Naive thymus-derived CD4-positive, alpha-beta T cell (primary cell): ENCODE data around the gene ZNF253. TPM values are rescaled to one million over a fixed set of nuclear protein-coding genes. Genes with fewer than 3 reads are reported as not detected.
A peak's percentile ranks its signal among the peaks of the same experiment; 100 is the strongest.

Experiments
- ATAC-seq: fragments of 150-1000 bp; cut with Tn5 transposase; 2 replicates; pipeline ENCODE4 v1.10.0; 2021; ENCODE audit warnings: mild to moderate bottlenecking, moderate library complexity
- CTCF ChIA-PET: fragments of 350-600 bp; sonication (Branson Sonifier 250); formaldehyde crosslinking; loops from one replicate; lab custom pipeline; 2021; ENCODE audit warnings: antibody characterized with exemption; lab: Charles Lee
- POLR2A ChIA-PET: fragments of 350-600 bp; sonication (Branson Sonifier 250); formaldehyde crosslinking; loops from one replicate; lab custom pipeline; 2021; ENCODE audit warnings: antibody characterized with exemption, inconsistent platforms; lab: Charles Lee
- DNase-seq, 9 donors: peaks; one replicate each; pipeline versions ENCODE4 v3.0.0 to v3.0.0-alpha.2; 2020 to 2022; ENCODE audit warnings: mixed read lengths in 1 of 9
- H3K27ac ChIP-seq: one replicate; pipeline ENCODE4 v1.7.0; 2013; ENCODE audit warnings: mild to moderate bottlenecking, low read depth, low read length, moderate library complexity
- H3K27me3 ChIP-seq, 2 donors: one replicate each; pipeline ENCODE4 v1.7.0; 2013; ENCODE audit warnings: low read length in 2 of 2, mild to moderate bottlenecking in 2 of 2, moderate library complexity in 2 of 2; ENCODE audit not compliant: control insufficient read depth in 2 of 2, insufficient read depth in 2 of 2
- H3K36me3 ChIP-seq, 3 experiments: 1 replicate in 2 of 3; 2 replicates in 1 of 3; pipeline ENCODE4 v1.7.0; 2013; ENCODE audit warnings: low read length in 3 of 3, mild to moderate bottlenecking in 3 of 3, moderate library complexity in 1 of 3; ENCODE audit not compliant: insufficient read depth in 3 of 3, control insufficient read depth in 2 of 3
- H3K4me1 ChIP-seq, 2 donors: one replicate each; pipeline ENCODE4 v1.7.0; 2013; ENCODE audit warnings: low read length in 2 of 2, mild to moderate bottlenecking in 2 of 2, moderate library complexity in 1 of 2; ENCODE audit not compliant: control insufficient read depth in 2 of 2, insufficient read depth in 2 of 2
- H3K4me3 ChIP-seq: 2 replicates; pipeline ENCODE4 v1.7.0; 2013; ENCODE audit warnings: mild to moderate bottlenecking, low read length
- H3K9me3 ChIP-seq, 3 experiments: 1 replicate in 2 of 3; 2 replicates in 1 of 3; pipeline ENCODE4 v1.7.0; 2013; ENCODE audit warnings: low read length in 3 of 3; ENCODE audit not compliant: control insufficient read depth in 2 of 3
- H3K27ac Mint-ChIP-seq, 9 donors: one replicate each; pipeline ENCODE4 v1.8.0; 2020 to 2022; ENCODE audit warnings: mixed read lengths in 9 of 9, mild to moderate bottlenecking in 8 of 9, moderate library complexity in 5 of 9, inconsistent platforms in 2 of 9
- H3K27me3 Mint-ChIP-seq, 5 donors: one replicate each; pipeline ENCODE4 v1.8.0; 2021 to 2022; ENCODE audit warnings: mixed read lengths in 5 of 5, mild to moderate bottlenecking in 1 of 5
- H3K36me3 Mint-ChIP-seq, 5 donors: one replicate each; pipeline ENCODE4 v1.8.0; 2020 to 2022; ENCODE audit warnings: mixed read lengths in 5 of 5, mild to moderate bottlenecking in 3 of 5, inconsistent platforms in 1 of 5
- H3K4me1 Mint-ChIP-seq, 7 donors: one replicate each; pipeline ENCODE4 v1.8.0; 2020 to 2022; ENCODE audit warnings: mixed read lengths in 7 of 7, mild to moderate bottlenecking in 3 of 7, inconsistent platforms in 1 of 7
- H3K4me3 Mint-ChIP-seq, 10 donors: one replicate each; pipeline ENCODE4 v1.8.0; 2020 to 2022; ENCODE audit warnings: mild to moderate bottlenecking in 10 of 10, mixed read lengths in 10 of 10, moderate library complexity in 6 of 10, inconsistent platforms in 2 of 10
- H3K9me3 Mint-ChIP-seq, 11 donors: one replicate each; pipeline ENCODE4 v1.8.0; 2020 to 2022; ENCODE audit warnings: mixed read lengths in 11 of 11, mild to moderate bottlenecking in 4 of 11, inconsistent platforms in 1 of 11, moderate library complexity in 1 of 11
- intact Hi-C, 2 donors: fragments of 100-400 bp; cut with micrococcal nuclease; formaldehyde crosslinking; loops; one replicate each; pipeline ENCODE4 v1.15.1; 2023
- polyA plus RNA-seq, 2 donors: library from polyadenylated mRNA; unstranded; fragments of 300-500 nt; fragmentation: Illumina TruSeq; gene quantifications; one replicate each; pipeline ENCODE4 v1.2.3, GENCODE V29; 2021
- total RNA-seq, 6 experiments: library from RNA in 5 of 6; stranded (reverse) in 5 of 6; gene quantifications; 1 replicate in 5 of 6; 2 replicates in 1 of 6; pipeline ENCODE4 v1.2.3 and lab custom pipeline; 2021 to 2026

Gene ZNF253
- total RNA-seq = 10 to 100 TPM in 4 of 5 experiments, 1 to 10 TPM in 1; 9.5 to 33.8 (median 14.8) TPM
- 10 to 100 TPM in 1 of 2 donors, 1 to 10 TPM in 1; 9.8 to 16.0 TPM for polyA plus RNA-seq
- total RNA-seq (lab: John Stamatoyannopoulos, UW) = 13.5 reads per million, percentile 42 among the genes with 10 or more reads in this experiment

- ChIA-PET CTCF (interaction anchor here (0.6 to 1.8 kb wide), 5 partner anchors 9 to 344 kb away, joined by 3 to 5 read pairs (median 3); partner anchors contain the start of gene ZNF506), POLR2A (interaction anchor here (0.6 to 8.2 kb wide), 36 partner anchors 11 to 1988 kb away, joined by 3 to 130 read pairs (median 5); partner anchors contain the start of genes ATP13A1, GMIP, ZNF101 and ZNF14)
- Mint-ChIP-seq H3K36me3 (peaks cover 0 to 45% (median 3%) of the 10 kb centered on the region in 5 donors), H3K4me1 (peaks cover 21 to 41% (median 32%) of the 10 kb centered on the region in 7 donors), H3K27me3 (no peaks in the 10 kb centered on the region), H3K4me3 (peak within 1 kb of the TSS; percentile 98 to 100 (median 100)), H3K27ac (peak within 1 kb of the TSS; percentile 96 to 100 (median 99)), H3K9me3 (peaks cover 0 to 20% (median 0%) of the 10 kb centered on the region in 11 donors)
- H3K27me3 ChIP-seq = no peaks in the 10 kb centered on the region
- H3K9me3 ChIP-seq = no peaks in the 10 kb centered on the region
- H3K36me3 ChIP-seq = no peaks in the 10 kb centered on the region
- H3K4me1 ChIP-seq = peaks cover 7 to 13% of the 10 kb centered on the region in 2 donors
- peak within 1 kb of the TSS; percentile 93 for H3K4me3 ChIP-seq
- peak; percentile 76 to 95 (median 92) for DNase-seq
- H3K27ac ChIP-seq = peak within 1 kb of the TSS; percentile 86
- ATAC-seq = peak; percentile 95
- intact Hi-C loops = loop anchor here (1.0 to 5.0 kb wide), 10 partner anchors 34 to 1156 kb away; partner anchors contain the start of genes ZNF101 (in 2 of the 2), ZNF506 (in 2 of the 2), ZNF93 (in 2 of the 2) and ATP13A1 (in 1 of the 2)
Observed at GRCh38 chr19:19865750-19866610, at the start of gene ZNF253. ZNF253 (plus strand) TSS chr19:19865882; CDS start chr19:19865997, 115 bp downstream.

GRCh38 chr19:19816679-19817078, 49.0 kb upstream of the ZNF253 start:
- no peak for ATAC-seq
- intact Hi-C loops = loop anchor here (1.0 to 2.0 kb wide), 5 partner anchors 14 to 148 kb away; partner anchors contain the start of gene ZNF101 (in 1 of the 2)
- Mint-ChIP-seq H3K27me3 (no peaks in the 10 kb centered on the region), H3K27ac (peak overlapping the region; percentile 83 to 99 (median 96)), H3K4me1 (peaks cover 19 to 81% (median 52%) of the 10 kb centered on the region in 7 donors), H3K36me3 (peaks cover 15 to 84% (median 75%) of the 10 kb centered on the region in 5 donors), H3K4me3 (peak overlapping the region in 9 of 10 donors; percentile 16 to 99 (median 81)), H3K9me3 (peaks cover 0 to 78% (median 13%) of the 10 kb centered on the region in 11 donors)
- Histone ChIP-seq H3K27me3 (no peaks in the 10 kb centered on the region), H3K4me1 (peaks cover 28% of the 10 kb centered on the region in 2 donors), H3K27ac (peak overlapping the region; percentile 76), H3K4me3 (peak overlapping the region; percentile 22), H3K36me3 (peaks cover 0 to 38% (median 11%) of the 10 kb centered on the region in 3 experiments), H3K9me3 (no peaks in the 10 kb centered on the region)
- no peak for DNase-seq
- CTCF ChIA-PET = no interaction called here
- POLR2A ChIA-PET = interaction anchor here (1.0 to 2.1 kb wide), 3 partner anchors 83 to 148 kb away, joined by 7 to 11 read pairs (median 7); partner anchors contain the start of genes ZNF101, ZNF14 and ZNF93

DNA sequence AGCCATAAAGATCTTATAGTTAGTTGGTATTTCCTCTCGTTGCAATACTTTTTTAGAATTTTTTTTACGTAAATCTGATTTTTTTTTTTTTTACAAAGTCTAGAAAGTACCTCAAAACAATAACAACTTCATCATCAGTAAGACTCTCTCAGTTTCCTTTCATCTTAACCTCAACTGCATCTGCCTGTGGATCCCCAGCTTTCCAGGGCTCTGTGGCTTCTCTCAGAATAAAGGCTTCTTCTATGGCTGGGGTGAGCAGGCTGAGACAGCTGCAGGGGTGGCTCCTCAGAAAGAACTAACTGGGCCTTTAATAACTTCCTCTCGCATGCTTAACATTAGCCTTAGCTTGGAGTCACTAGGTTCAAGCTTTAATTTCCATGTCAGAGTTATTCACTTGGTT, 48.3 kb upstream of the ZNF253 start:
- Mint-ChIP-seq H3K36me3 (peaks cover 15 to 79% (median 70%) of the 10 kb centered on the region in 5 donors), H3K4me1 (peaks cover 21 to 80% (median 49%) of the 10 kb centered on the region in 7 donors), H3K9me3 (peaks cover 0 to 72% (median 13%) of the 10 kb centered on the region in 11 donors), H3K4me3 (peak overlapping the region; percentile 72 to 99 (median 80)), H3K27me3 (no peaks in the 10 kb centered on the region), H3K27ac (peak overlapping the region; percentile 83 to 99 (median 96))
- Histone ChIP-seq H3K4me3 (no peak overlapping the region), H3K27me3 (no peaks in the 10 kb centered on the region), H3K4me1 (peaks cover 28 to 32% of the 10 kb centered on the region in 2 donors), H3K27ac (peak overlapping the region; percentile 76), H3K9me3 (no peaks in the 10 kb centered on the region), H3K36me3 (peaks cover 0 to 34% (median 8%) of the 10 kb centered on the region in 3 experiments)
- DNase-seq (peak; percentile 20 to 88 (median 76)), ATAC-seq (peak; percentile 66)
- ChIA-PET POLR2A (interaction anchor here (0.9 to 2.1 kb wide), 8 partner anchors 10 to 149 kb away, joined by 3 to 13 read pairs (median 7); partner anchors contain the start of genes ZNF101, ZNF14, ZNF253 and ZNF93), CTCF (no interaction called here)
- intact Hi-C loops = loop anchor here (1.0 to 2.0 kb wide), 5 partner anchors 15 to 149 kb away; partner anchors contain the start of gene ZNF101 (in 1 of the 2)

- peak overlapping the region; percentile 98 for H3K27ac ChIP-seq
- intact Hi-C loops = loop anchor here (1.0 to 5.0 kb wide), 10 partner anchors 44 to 284 kb away; partner anchors contain the start of genes ATP13A1 (in 2 of the 2), ZNF101 (in 2 of the 2), ZNF14 (in 2 of the 2) and ZNF93 (in 2 of the 2)
- H3K27me3 ChIP-seq = no peaks in the 10 kb centered on the region
- ChIA-PET CTCF (interaction anchor here (0.7 to 1.1 kb wide), 3 partner anchors 31 to 45 kb away, joined by 3 to 5 read pairs (median 3); partner anchors contain the start of gene ZNF253), POLR2A (interaction anchor here (0.6 to 7.0 kb wide), 35 partner anchors 9 to 1685 kb away, joined by 3 to 130 read pairs (median 4); partner anchors contain the start of genes ATP13A1, ZNF101, ZNF14 and ZNF253)
- peaks cover 0 to 17% (median 4%) of the 10 kb centered on the region in 3 experiments for H3K36me3 ChIP-seq
- Mint-ChIP-seq H3K4me1 (peaks cover 9 to 54% (median 33%) of the 10 kb centered on the region in 7 donors), H3K4me3 (peak overlapping the region; percentile 97 to 100 (median 99)), H3K27me3 (no peaks in the 10 kb centered on the region), H3K36me3 (peaks cover 12 to 52% (median 40%) of the 10 kb centered on the region in 5 donors), H3K9me3 (peaks cover 0 to 54% (median 15%) of the 10 kb centered on the region in 11 donors), H3K27ac (peak overlapping the region; percentile 99 to 100 (median 100))
- H3K4me1 ChIP-seq = peaks cover 26% of the 10 kb centered on the region in 2 donors
- peak overlapping the region; percentile 69 for H3K4me3 ChIP-seq
- DNase-seq (peak in 1 of 9 donors; percentile 25), ATAC-seq (no peak)
- H3K9me3 ChIP-seq = no peaks in the 10 kb centered on the region
Observed at GRCh38 chr19:19820774-19821320, 44.8 kb upstream of the ZNF253 start.

GRCh38 chr19:19821366-19821951, 44.2 kb upstream of the ZNF253 start, which contains the start of gene ZNF506:
ZNF506 (minus strand) TSS chr19:19821750; CDS start chr19:19821603, 147 bp downstream.
- Mint-ChIP-seq H3K4me1 (peaks cover 9 to 52% (median 32%) of the 10 kb centered on the region in 7 donors), H3K4me3 (peak within 1 kb of the TSS; percentile 97 to 100 (median 99)), H3K36me3 (peaks cover 12 to 49% (median 42%) of the 10 kb centered on the region in 5 donors), H3K27ac (peak within 1 kb of the TSS; percentile 99 to 100 (median 100)), H3K27me3 (no peaks in the 10 kb centered on the region), H3K9me3 (peaks cover 0 to 59% (median 18%) of the 10 kb centered on the region in 11 donors)
- Histone ChIP-seq H3K27ac (peak within 1 kb of the TSS; percentile 98), H3K4me1 (peaks cover 19 to 26% of the 10 kb centered on the region in 2 donors), H3K4me3 (peak within 1 kb of the TSS; percentile 69), H3K36me3 (peaks cover 0 to 15% (median 4%) of the 10 kb centered on the region in 3 experiments), H3K9me3 (no peaks in the 10 kb centered on the region), H3K27me3 (no peaks in the 10 kb centered on the region)
- intact Hi-C loops = loop anchor here (1.0 to 5.0 kb wide), 10 partner anchors 44 to 284 kb away; partner anchors contain the start of genes ATP13A1 (in 2 of the 2), ZNF101 (in 2 of the 2), ZNF14 (in 2 of the 2) and ZNF93 (in 2 of the 2)
- peak; percentile 91 for ATAC-seq
- CTCF ChIA-PET = interaction anchor here (1.0 to 1.1 kb wide), 3 partner anchors 31 to 88 kb away, joined by 3 to 6 read pairs (median 5); partner anchors contain the start of genes ZNF14 and ZNF253
- POLR2A ChIA-PET = interaction anchor here (0.6 to 7.0 kb wide), 40 partner anchors 9 to 1684 kb away, joined by 3 to 130 read pairs (median 4); partner anchors contain the start of genes ATP13A1, ZNF101, ZNF14 and ZNF253
- DNase-seq = peak; percentile 83 to 98 (median 97)
